ENCODE results near the gene TSR1. TPM values are rescaled to one million over a fixed set of nuclear protein-coding genes. Genes with fewer than 3 reads are reported as not detected.
A peak's percentile ranks its signal among the peaks of the same experiment; 100 is the strongest.

The TSR1 gene
- total RNA-seq, 4 donors from 2014 or later: 16.8 to 56.4 (median 29.3) TPM

- no peak overlapping the region for H3K4me3 ChIP-seq (replicated peaks in 1 of 3)
- 56 to 68% methylated on average over 9 of the region's 9 CpGs for WGBS, 2 donors
- no peaks in the 10 kb centered on the region for H3K27me3 ChIP-seq
- H3K4me1 ChIP-seq: peaks cover 18 to 21% of the 10 kb centered on the region in 2 donors
- peak overlapping the region in 1 of 3 donors; percentile 18 for H3K27ac ChIP-seq
- H3K9me3 ChIP-seq: no peaks in the 10 kb centered on the region
- intact Hi-C loops (cut with DNase I): no loop called here
- peaks cover 0 to 14% of the 10 kb centered on the region in 2 donors for H3K36me3 ChIP-seq
- no peak for TF ChIP-seq CTCF (IDR thresholded peaks at IDR 0.05)
- TF ChIP-seq POLR2A (IDR thresholded peaks at IDR 0.05): no peak
- DNase-seq: peak; percentile 77 to 78
Measured at GRCh38 chr17:2277429-2278170, 58.7 kb downstream of the TSR1 start.

GRCh38 chr17:2275722-2276121 lies 60.5 kb downstream of the TSR1 start:
- Histone ChIP-seq H3K27ac (no peak overlapping the region), H3K4me1 (peaks cover 19 to 21% of the 10 kb centered on the region in 2 donors), H3K36me3 (peaks cover 0 to 5% of the 10 kb centered on the region in 2 donors), H3K27me3 (no peaks in the 10 kb centered on the region), H3K4me3 (replicated peaks in 1 of 3) (no peak overlapping the region), H3K9me3 (no peaks in the 10 kb centered on the region)
- intact Hi-C loops (cut with DNase I): no loop called here
- 85 to 95% methylated on average over 1 of the region's 1 CpG for WGBS, 2 donors
- TF ChIP-seq POLR2A (IDR thresholded peaks at IDR 0.05) (no peak), CTCF (IDR thresholded peaks at IDR 0.05) (no peak)
- no peak for DNase-seq

GRCh38 chr17:2274414-2274813 lies 61.8 kb downstream of the TSR1 start:
- H3K4me3 ChIP-seq (replicated peaks in 1 of 3): no peak overlapping the region
- WGBS, 2 donors: 49 to 77% methylated on average over 2 of the region's 2 CpGs
- H3K4me1 ChIP-seq: peaks cover 21% of the 10 kb centered on the region in 2 donors
- TF ChIP-seq CTCF (IDR thresholded peaks at IDR 0.05) (no peak), POLR2A (IDR thresholded peaks at IDR 0.05) (no peak)
- intact Hi-C loops (cut with DNase I): no loop called here
- H3K9me3 ChIP-seq: no peaks in the 10 kb centered on the region
- H3K36me3 ChIP-seq: peaks cover 0 to 10% of the 10 kb centered on the region in 2 donors
- no peak overlapping the region for H3K27ac ChIP-seq
- no peak for DNase-seq
- no peaks in the 10 kb centered on the region for H3K27me3 ChIP-seq

Small RNAs within 50 kb of the gene (small RNA-seq; reads per million reads assigned to genes)
- gene AC006435.3: not detected
- 1,921 reads per million, percentile 99 among the genes with 10 or more reads in this experiment for gene SNORD91A
- 397 reads per million, percentile 98 among the genes with 10 or more reads in this experiment for gene SNORD91B

Other genes starting within 250 kb of the TSR1 start
- gene SMG6, start 32.7 kb downstream of the TSR1 start, total RNA-seq: 10 to 100 TPM; 26.0 to 35.9 (median 32.9) TPM
- 10 to 100 TPM; 12.3 to 31.7 (median 24.1) TPM for gene SRR, start 32.5 kb downstream of the TSR1 start, total RNA-seq
- gene SGSM2, start 1.0 kb upstream of the TSR1 start, total RNA-seq: 10 to 100 TPM; 47.8 to 82.7 (median 63.2) TPM
- gene MNT, start 64.6 kb upstream of the TSR1 start, total RNA-seq: 10 to 100 TPM in 3 of 4 donors, 1 to 10 TPM in 1; 8.2 to 28.9 (median 10.9) TPM
- 10 to 100 TPM; 30.4 to 48.9 (median 44.7) TPM for gene METTL16, start 175.4 kb upstream of the TSR1 start, total RNA-seq

Data from thyroid gland (tissue), 4 donors.